HFFc6 (cell line): ENCODE measurements around the gene SIRT4. TPM values are rescaled to one million over a fixed set of nuclear protein-coding genes. Genes with fewer than 3 reads are reported as not detected.

Experiments
- DNase-seq: peaks from one replicate; pipeline ENCODE4 v3.0.0-alpha.2; 2018
- H3K27ac Mint-ChIP-seq: 2 replicates; pipeline ENCODE4 v1.8.0; 2020; ENCODE audit warnings: mild to moderate bottlenecking, mixed read lengths
- H3K27me3 Mint-ChIP-seq: 2 replicates; pipeline ENCODE4 v1.8.0; 2021; ENCODE audit warnings: mild to moderate bottlenecking, moderate library complexity, mixed read lengths; ENCODE audit not compliant: insufficient read depth
- H3K36me3 Mint-ChIP-seq: 2 replicates; pipeline ENCODE4 v1.8.0; 2021; ENCODE audit warnings: low read depth, mixed read lengths
- H3K4me1 Mint-ChIP-seq: 2 replicates; pipeline ENCODE4 v1.8.0; 2020; ENCODE audit warnings: low read depth, mixed read lengths
- H3K4me3 Mint-ChIP-seq: 2 replicates; pipeline ENCODE4 v1.8.0; 2020; ENCODE audit warnings: mild to moderate bottlenecking, moderate library complexity, mixed read lengths
- H3K9me3 Mint-ChIP-seq: 2 replicates; pipeline ENCODE4 v1.8.0; 2020; ENCODE audit warnings: mild to moderate bottlenecking, mixed read lengths
- CTCF ChIP-seq: fragments of 200-600 bp; sonication (generic); IDR thresholded peaks from 2 replicates; pipeline ENCODE4 v1.5.0; 2021; ENCODE audit warnings: antibody characterized with exemption, mild to moderate bottlenecking
- total RNA-seq, 6 experiments: library from RNA; stranded (reverse); fragmentation: NEBNext Ultra II Directional; extraction: Animal tissue kit (Norgen Biotek cat#: 25700); gene quantifications; 2 replicates in 1 of 6; 3 replicates in 5 of 6; pipeline ENCODE4 v1.2.3, GENCODE V29; 2021

The SIRT4 gene
- total RNA-seq, 6 experiments from 2014 or later = 0.84 to 2.1 (median 1.1) TPM

- no peaks in the 10 kb centered on the region for H3K9me3 Mint-ChIP-seq
- DNase-seq = no peak
- peaks cover 13% of the 10 kb centered on the region for H3K4me1 Mint-ChIP-seq
- peaks cover 6% of the 10 kb centered on the region for H3K27me3 Mint-ChIP-seq
- TF ChIP-seq CTCF = no peak
- H3K36me3 Mint-ChIP-seq = no peaks in the 10 kb centered on the region
- H3K4me3 Mint-ChIP-seq = no peak overlapping the region
- H3K27ac Mint-ChIP-seq = no peak overlapping the region
Observed at GRCh38 chr12:120287491-120287890, 14.6 kb upstream of the SIRT4 start.

GRCh38 chr12:120290609-120291305 is 11.4 kb upstream of the SIRT4 start:
- Mint-ChIP-seq H3K4me1 (peaks cover 13% of the 10 kb centered on the region), H3K4me3 (no peak overlapping the region), H3K27me3 (peaks cover 6% of the 10 kb centered on the region), H3K36me3 (no peaks in the 10 kb centered on the region), H3K27ac (no peak overlapping the region), H3K9me3 (no peaks in the 10 kb centered on the region)
- no peak for DNase-seq
- TF ChIP-seq CTCF = no peak

GRCh38 chr12:120292411-120292660 is 9.8 kb upstream of the SIRT4 start:
- Mint-ChIP-seq H3K9me3 (no peaks in the 10 kb centered on the region), H3K27ac (no peak overlapping the region), H3K4me3 (no peak overlapping the region), H3K36me3 (no peaks in the 10 kb centered on the region), H3K4me1 (no peaks in the 10 kb centered on the region; the same call in none of the 2 replicates), H3K27me3 (peaks cover 6% of the 10 kb centered on the region)
- TF ChIP-seq CTCF = no peak
- no peak for DNase-seq

- Mint-ChIP-seq H3K4me1 (no peaks in the 10 kb centered on the region; the same call in none of the 2 replicates), H3K36me3 (no peaks in the 10 kb centered on the region), H3K27ac (no peak within 1 kb of the TSS), H3K27me3 (peaks cover 6% of the 10 kb centered on the region), H3K4me3 (no peak within 1 kb of the TSS), H3K9me3 (no peaks in the 10 kb centered on the region)
- peak; percentile 98 for DNase-seq
- TF ChIP-seq CTCF = no peak
Observed at GRCh38 chr12:120292661-120293531, 9.2 kb upstream of the SIRT4 start, which contains the start of gene RNU4-1. Gene RNU4-1, minus strand, starts transcription at chr12:120293237.

GRCh38 chr12:120314220-120314619 is 12.1 kb downstream of the SIRT4 start:
- H3K4me3 Mint-ChIP-seq = no peak overlapping the region
- peaks cover 16% of the 10 kb centered on the region for H3K4me1 Mint-ChIP-seq
- peak; percentile 61 for TF ChIP-seq CTCF
- no peak overlapping the region for H3K27ac Mint-ChIP-seq
- H3K9me3 Mint-ChIP-seq = no peaks in the 10 kb centered on the region
- peaks cover 4% of the 10 kb centered on the region for H3K27me3 Mint-ChIP-seq
- H3K36me3 Mint-ChIP-seq = no peaks in the 10 kb centered on the region
- no peak for DNase-seq
